Measurements from ENCODE around the gene PATL1.
A peak's percentile ranks its signal among the peaks of the same experiment; 100 is the strongest.

Gene PATL1

GRCh38 chr11:59673291-59673690 lies 4.5 kb upstream of the PATL1 start:
- DNase-seq (ENCODE audit: low read depth), result no peak
- H3K4me3 ChIP-seq (ENCODE audit: control insufficient read depth, low read depth, low read length), result no peak overlapping the region
- no peak for TF ChIP-seq CTCF (conservative IDR thresholded peaks at IDR 0.05; ENCODE audit: control insufficient read depth, insufficient read depth, low read depth, low read length)

GRCh38 chr11:59671471-59671870 lies 2.6 kb upstream of the PATL1 start:
- no peak for TF ChIP-seq CTCF (conservative IDR thresholded peaks at IDR 0.05; ENCODE audit: control insufficient read depth, insufficient read depth, low read depth, low read length)
- DNase-seq (ENCODE audit: low read depth), result no peak
- no peak overlapping the region for H3K4me3 ChIP-seq (ENCODE audit: control insufficient read depth, low read depth, low read length)

GRCh38 chr11:59669611-59670009 lies 773 bp upstream of the PATL1 start:
- DNase-seq (ENCODE audit: low read depth), result peak; percentile 59
- peak overlapping the region; percentile 76 for H3K4me3 ChIP-seq (ENCODE audit: control insufficient read depth, low read depth, low read length)
- no peak for TF ChIP-seq CTCF (conservative IDR thresholded peaks at IDR 0.05; ENCODE audit: control insufficient read depth, insufficient read depth, low read depth, low read length)

- TF ChIP-seq CTCF (conservative IDR thresholded peaks at IDR 0.05; ENCODE audit: control insufficient read depth, insufficient read depth, low read depth, low read length), result no peak
- peak; percentile 42 for DNase-seq (ENCODE audit: low read depth)
- H3K4me3 ChIP-seq (ENCODE audit: control insufficient read depth, low read depth, low read length), result peak overlapping the region; percentile 81
These were observed 468 bp downstream of the PATL1 start for GRCh38 chr11:59668188-59668949.

GRCh38 chr11:59667812-59668187 lies 1.0 kb downstream of the PATL1 start:
- no peak for DNase-seq (ENCODE audit: low read depth)
- peak overlapping the region; percentile 81 for H3K4me3 ChIP-seq (ENCODE audit: control insufficient read depth, low read depth, low read length)
- no peak for TF ChIP-seq CTCF (conservative IDR thresholded peaks at IDR 0.05; ENCODE audit: control insufficient read depth, insufficient read depth, low read depth, low read length)

GRCh38 chr11:59666969-59667368 lies 1.9 kb downstream of the PATL1 start:
- H3K4me3 ChIP-seq (ENCODE audit: control insufficient read depth, low read depth, low read length), result peak overlapping the region; percentile 81
- DNase-seq (ENCODE audit: low read depth), result peak; percentile 16
- no peak for TF ChIP-seq CTCF (conservative IDR thresholded peaks at IDR 0.05; ENCODE audit: control insufficient read depth, insufficient read depth, low read depth, low read length)

Data from fibroblast of mammary gland (primary cell).